Left kidney (tissue), 2 donors: ENCODE results near the gene LAPTM4A. TPM values are rescaled to one million over a fixed set of nuclear protein-coding genes. Genes with fewer than 3 reads are reported as not detected.

ENCODE experiments used
- DNase-seq: peaks from one replicate; pipeline ENCODE4 v3.0.0-alpha.2; 2013
- polyA plus RNA-seq: library from polyadenylated mRNA; unstranded; fragments of 120-200 nt; gene quantifications from one replicate; pipeline ENCODE4 v1.2.1, GENCODE V29; 2013; ENCODE audit not compliant: insufficient read length

The LAPTM4A gene
- polyA plus RNA-seq, 1 donor: 421 TPM

GRCh38 chr2:19988600-19988999 lies 62.8 kb downstream of the LAPTM4A start:
- no peak for DNase-seq

GRCh38 chr2:19987936-19988335 lies 63.5 kb downstream of the LAPTM4A start:
- no peak for DNase-seq

Other genes with a start within 250 kb of the LAPTM4A start
- 37.3 TPM for gene TTC32, start 149.6 kb downstream of the LAPTM4A start, polyA plus RNA-seq
- gene WDR35, start 61.5 kb downstream of the LAPTM4A start, polyA plus RNA-seq: 43.1 TPM
- 3.7 TPM for gene MATN3, start 39.0 kb downstream of the LAPTM4A start, polyA plus RNA-seq
- 22.2 TPM for gene SDC1, start 173.5 kb upstream of the LAPTM4A start, polyA plus RNA-seq